ENCODE results near the gene PRKCH. TPM values are rescaled to one million over a fixed set of nuclear protein-coding genes. Genes with fewer than 3 reads are reported as not detected.

Gene PRKCH
- total RNA-seq, 1 experiment from 2014 or later = 5.2 TPM

DNA sequence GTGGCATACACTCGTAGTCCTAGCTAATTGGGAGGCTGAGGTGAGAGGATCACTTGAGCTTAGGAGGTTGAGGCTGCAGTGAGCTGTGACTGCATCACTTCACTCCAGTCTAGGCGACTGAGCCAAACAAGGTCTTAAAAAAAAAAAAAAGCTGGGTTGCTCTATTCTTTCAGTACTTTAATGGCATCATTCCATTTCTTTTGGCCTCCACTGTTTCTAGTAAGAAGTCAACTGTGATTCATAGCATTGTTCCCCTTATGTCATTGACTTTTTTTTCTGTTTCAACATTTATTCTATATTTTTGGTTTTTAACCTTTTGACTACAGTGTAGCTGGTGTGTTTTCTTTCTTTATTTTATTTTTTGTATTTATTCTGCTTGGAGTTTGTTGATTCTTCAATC is 16.7 kb upstream of the PRKCH start:
- H3K9me3 ChIP-seq (ENCODE audit: control insufficient read depth, low read depth, low read length) = no peaks in the 10 kb centered on the region
- H3T11ph ChIP-seq (ENCODE audit: low read length) = no peak overlapping the region
- no peak overlapping the region for H4K5ac ChIP-seq (ENCODE audit: insufficient read length, low read depth, low read length)
- Mint-ChIP-seq H3K4me3 (no peak overlapping the region), H3K4me1 (peaks cover 19 to 20% of the 10 kb centered on the region in 2 experiments), H3K27me3 (ENCODE audit: low read depth) (no peaks in the 10 kb centered on the region), H3K27ac (no peak overlapping the region), H3K9me3 (peaks cover 10 to 18% of the 10 kb centered on the region in 2 experiments), H3K36me3 (ENCODE audit: insufficient read depth in 1 of 3, low read depth in 3 of 3) (peaks cover 1 to 15% (median 5%) of the 10 kb centered on the region in 3 experiments)
- H2BK20ac ChIP-seq (ENCODE audit: low read depth, low read length, poor library complexity, severe bottlenecking) = no peak overlapping the region
- H2BK5ac ChIP-seq (ENCODE audit: insufficient read length, low read length) = no peak overlapping the region
- H3K27me3 ChIP-seq (ENCODE audit: insufficient read depth, low read length) = no peaks in the 10 kb centered on the region
- H3K79me2 ChIP-seq (ENCODE audit: insufficient read depth, low read length) = no peaks in the 10 kb centered on the region
- no peak overlapping the region for H3K9ac ChIP-seq (ENCODE audit: extremely low read depth, insufficient read length, low read length)
- no peak for DNase-seq
- H3K79me1 ChIP-seq (ENCODE audit: insufficient read depth, low read depth, low read length, poor library complexity, severe bottlenecking) = no peaks in the 10 kb centered on the region
- H3K18ac ChIP-seq (ENCODE audit: insufficient read length, low read depth, low read length) = no peak overlapping the region
- H2AK5ac ChIP-seq (ENCODE audit: insufficient read length, low read length) = no peak overlapping the region
- no peak overlapping the region for H2AFZ ChIP-seq (ENCODE audit: low read length)
- H3K23me2 ChIP-seq (ENCODE audit: insufficient read length, low read depth, low read length, poor library complexity, severe bottlenecking) = no peaks in the 10 kb centered on the region
- 0 out of 2 replicates have a peak, but pooled peaks cover 5% of the 10 kb centered on the region for H3K4me1 ChIP-seq (ENCODE audit: insufficient read depth, low read length)
- no peak overlapping the region for H3K4ac ChIP-seq (ENCODE audit: low read depth, low read length)
- no peak overlapping the region for H3K56ac ChIP-seq (ENCODE audit: insufficient read length, low read depth, low read length)
- no peak overlapping the region for H2BK15ac ChIP-seq (ENCODE audit: low read depth, low read length)
- no peak overlapping the region for H2BK120ac ChIP-seq (ENCODE audit: low read depth, low read length, poor library complexity, severe bottlenecking)
- H4K91ac ChIP-seq (ENCODE audit: insufficient read length, low read depth, low read length) = no peak overlapping the region
- H2BK12ac ChIP-seq (ENCODE audit: insufficient read length, low read depth, low read length) = no peak overlapping the region
- no peaks in the 10 kb centered on the region for H4K20me1 ChIP-seq (ENCODE audit: control insufficient read depth, insufficient read depth, insufficient read length)
- H3K14ac ChIP-seq (ENCODE audit: insufficient read depth, low read length) = no peak overlapping the region
- no peak overlapping the region for H4K8ac ChIP-seq (replicated peaks; ENCODE audit: insufficient read length, low read depth, low read length)
- no CpG with 5 or more reads among the region's 2 CpGs for WGBS (ENCODE audit: extremely low coverage, insufficient read length, low lambda C conversion rate)
- H3K23ac ChIP-seq (ENCODE audit: insufficient read length, low read depth, low read length) = no peak overlapping the region
- no peak overlapping the region for H3K27ac ChIP-seq (ENCODE audit: insufficient read length, low read depth, low read length)
- no peak overlapping the region for H3K4me2 ChIP-seq (ENCODE audit: insufficient read depth, insufficient read length, low read length)
- TF ChIP-seq, protein P1, sequence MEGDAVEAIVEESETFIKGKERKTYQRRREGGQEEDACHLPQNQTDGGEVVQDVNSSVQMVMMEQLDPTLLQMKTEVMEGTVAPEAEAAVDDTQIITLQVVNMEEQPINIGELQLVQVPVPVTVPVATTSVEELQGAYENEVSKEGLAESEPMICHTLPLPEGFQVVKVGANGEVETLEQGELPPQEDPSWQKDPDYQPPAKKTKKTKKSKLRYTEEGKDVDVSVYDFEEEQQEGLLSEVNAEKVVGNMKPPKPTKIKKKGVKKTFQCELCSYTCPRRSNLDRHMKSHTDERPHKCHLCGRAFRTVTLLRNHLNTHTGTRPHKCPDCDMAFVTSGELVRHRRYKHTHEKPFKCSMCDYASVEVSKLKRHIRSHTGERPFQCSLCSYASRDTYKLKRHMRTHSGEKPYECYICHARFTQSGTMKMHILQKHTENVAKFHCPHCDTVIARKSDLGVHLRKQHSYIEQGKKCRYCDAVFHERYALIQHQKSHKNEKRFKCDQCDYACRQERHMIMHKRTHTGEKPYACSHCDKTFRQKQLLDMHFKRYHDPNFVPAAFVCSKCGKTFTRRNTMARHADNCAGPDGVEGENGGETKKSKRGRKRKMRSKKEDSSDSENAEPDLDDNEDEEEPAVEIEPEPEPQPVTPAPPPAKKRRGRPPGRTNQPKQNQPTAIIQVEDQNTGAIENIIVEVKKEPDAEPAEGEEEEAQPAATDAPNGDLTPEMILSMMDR (conservative IDR thresholded peaks at IDR 0.05) = no peak
